Vagina (tissue), 2 donors: ENCODE results near the gene UBE2O.

ENCODE experiments used
- POLR2A ChIP-seq, 2 donors: fragments of 450-650 bp; IDR thresholded peaks; one replicate each; pipeline ENCODE4 v1.6.1; 2017; ENCODE audit warnings: antibody characterized with exemption in 2 of 2, mild to moderate bottlenecking in 2 of 2, moderate library complexity in 2 of 2
- TF ChIP-seq, protein P1 (sequence below), 3 experiments: fragments of 450-650 bp in 2 of 3; fragments of 200-600 bp in 1 of 3; sonication (generic) in 1 of 3; IDR thresholded peaks; one replicate each; pipeline ENCODE4 v1.5.1; 2017 to 2019; ENCODE audit warnings: antibody characterized with exemption in 3 of 3, mild to moderate bottlenecking in 2 of 3, moderate library complexity in 2 of 3

DNA sequence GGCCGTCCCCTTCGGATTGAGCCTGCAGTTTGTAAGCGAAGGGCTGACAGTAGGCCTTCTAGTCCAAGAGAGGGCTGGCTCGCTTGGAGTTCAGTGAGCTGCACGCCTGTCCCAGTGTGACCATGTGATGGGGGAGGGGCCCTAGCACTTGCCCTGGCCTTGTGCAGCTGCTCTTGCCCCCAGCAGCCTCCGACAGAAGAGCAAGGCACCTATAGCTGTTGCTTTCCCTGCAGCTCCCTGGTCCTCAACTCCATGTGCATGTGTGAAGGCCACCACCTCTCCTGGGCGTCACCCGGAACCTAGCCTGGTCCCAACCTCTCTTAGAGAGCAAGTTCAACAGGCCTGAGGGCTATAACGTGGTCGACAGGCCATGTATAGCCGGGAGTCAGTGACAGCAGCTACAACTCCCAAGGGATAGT is 62.9 kb downstream of the UBE2O start:
- TF ChIP-seq, protein P1, sequence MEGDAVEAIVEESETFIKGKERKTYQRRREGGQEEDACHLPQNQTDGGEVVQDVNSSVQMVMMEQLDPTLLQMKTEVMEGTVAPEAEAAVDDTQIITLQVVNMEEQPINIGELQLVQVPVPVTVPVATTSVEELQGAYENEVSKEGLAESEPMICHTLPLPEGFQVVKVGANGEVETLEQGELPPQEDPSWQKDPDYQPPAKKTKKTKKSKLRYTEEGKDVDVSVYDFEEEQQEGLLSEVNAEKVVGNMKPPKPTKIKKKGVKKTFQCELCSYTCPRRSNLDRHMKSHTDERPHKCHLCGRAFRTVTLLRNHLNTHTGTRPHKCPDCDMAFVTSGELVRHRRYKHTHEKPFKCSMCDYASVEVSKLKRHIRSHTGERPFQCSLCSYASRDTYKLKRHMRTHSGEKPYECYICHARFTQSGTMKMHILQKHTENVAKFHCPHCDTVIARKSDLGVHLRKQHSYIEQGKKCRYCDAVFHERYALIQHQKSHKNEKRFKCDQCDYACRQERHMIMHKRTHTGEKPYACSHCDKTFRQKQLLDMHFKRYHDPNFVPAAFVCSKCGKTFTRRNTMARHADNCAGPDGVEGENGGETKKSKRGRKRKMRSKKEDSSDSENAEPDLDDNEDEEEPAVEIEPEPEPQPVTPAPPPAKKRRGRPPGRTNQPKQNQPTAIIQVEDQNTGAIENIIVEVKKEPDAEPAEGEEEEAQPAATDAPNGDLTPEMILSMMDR (IDR thresholded peaks at IDR 0.05) = no peak
- no peak for TF ChIP-seq POLR2A (IDR thresholded peaks at IDR 0.05)
